Osteoblast (primary cell): ENCODE data around the gene IL1RAPL1. TPM values are rescaled to one million over a fixed set of nuclear protein-coding genes. Genes with fewer than 3 reads are reported as not detected.

Source experiments
- DNase-seq: peaks from one replicate; pipeline ENCODE4 v3.0.0; 2011; ENCODE audit warnings: low spot score, mixed read lengths; ENCODE audit not compliant: insufficient read length; ENCODE audit errors: missing footprints
- H2AFZ ChIP-seq: 2 replicates; pipeline ENCODE4 v1.6.0; 2011; ENCODE audit warnings: mild to moderate bottlenecking, low read length
- H3K27ac ChIP-seq: 2 replicates; pipeline ENCODE4 v1.5.1; 2011; ENCODE audit warnings: mild to moderate bottlenecking, low read depth, low read length, moderate library complexity
- H3K27me3 ChIP-seq: 2 replicates; pipeline ENCODE4 v1.6.0; 2012; ENCODE audit warnings: mild to moderate bottlenecking, control low read depth, inconsistent platforms, low read length, moderate library complexity; ENCODE audit not compliant: insufficient read depth
- H3K36me3 ChIP-seq: 2 replicates; pipeline ENCODE4 v1.5.1; 2011; ENCODE audit warnings: mild to moderate bottlenecking, low read length, control low read depth, moderate library complexity; ENCODE audit not compliant: insufficient read depth
- H3K4me1 ChIP-seq: 2 replicates; pipeline ENCODE4 v1.5.1; 2011; ENCODE audit warnings: mild to moderate bottlenecking, low read length, control low read depth, moderate library complexity; ENCODE audit not compliant: insufficient read depth
- H3K4me2 ChIP-seq: 2 replicates; pipeline ENCODE4 v1.6.0; 2011; ENCODE audit warnings: mild to moderate bottlenecking, low read length; ENCODE audit not compliant: insufficient read depth
- H3K4me3 ChIP-seq: fragments of 200-600 bp; sonication (generic); 3 replicates; pipeline ENCODE4 v1.5.1; 2012; ENCODE audit warnings: mild to moderate bottlenecking, low read length, inconsistent platforms; ENCODE audit not compliant: insufficient read depth
- H3K79me2 ChIP-seq: 2 replicates; pipeline ENCODE4 v1.6.0; 2012; ENCODE audit warnings: mild to moderate bottlenecking, low read length, control low read depth, inconsistent platforms; ENCODE audit not compliant: insufficient read depth
- H3K9me3 ChIP-seq: 2 replicates; pipeline ENCODE4 v1.5.1; 2011; ENCODE audit warnings: low read depth, low read length, control low read depth
- H4K20me1 ChIP-seq: 2 replicates; pipeline ENCODE4 v1.6.0; 2012; ENCODE audit warnings: mild to moderate bottlenecking, low read length, control low read depth; ENCODE audit not compliant: insufficient read depth
- CTCF ChIP-seq: IDR thresholded peaks from 2 replicates; pipeline ENCODE4 v1.5.1; 2011; ENCODE audit warnings: mild to moderate bottlenecking, low read depth, low read length, moderate library complexity; ENCODE audit errors: extremely low read depth
- total RNA-seq: library from RNA; depleted of rRNA; stranded (reverse); fragments of >200 nt; gene quantifications from 2 replicates; pipeline ENCODE4 v1.2.3, GENCODE V29; 2012

Gene IL1RAPL1
- total RNA-seq, 1 donor = under 0.01 TPM

- H3K4me2 ChIP-seq = no peak overlapping the region
- H3K4me3 ChIP-seq = no peak overlapping the region
- no peaks in the 10 kb centered on the region for H3K36me3 ChIP-seq
- no peak overlapping the region for H2AFZ ChIP-seq
- H3K27ac ChIP-seq = no peak overlapping the region
- H3K4me1 ChIP-seq = no peaks in the 10 kb centered on the region
- H3K79me2 ChIP-seq = no peaks in the 10 kb centered on the region
- H3K27me3 ChIP-seq = no peaks in the 10 kb centered on the region
- TF ChIP-seq CTCF = no peak
- no peaks in the 10 kb centered on the region for H4K20me1 ChIP-seq
- DNase-seq = no peak
- no peaks in the 10 kb centered on the region for H3K9me3 ChIP-seq
Measured at GRCh38 chrX:28718450-28718849, 131.2 kb downstream of the IL1RAPL1 start.

- H3K27ac ChIP-seq = no peak overlapping the region
- H3K27me3 ChIP-seq = no peaks in the 10 kb centered on the region
- no peak overlapping the region for H3K4me2 ChIP-seq
- no peak for DNase-seq
- H3K4me1 ChIP-seq = no peaks in the 10 kb centered on the region
- H4K20me1 ChIP-seq = no peaks in the 10 kb centered on the region
- no peaks in the 10 kb centered on the region for H3K79me2 ChIP-seq
- H3K9me3 ChIP-seq = no peaks in the 10 kb centered on the region
- H2AFZ ChIP-seq = no peak overlapping the region
- no peak for TF ChIP-seq CTCF
- H3K4me3 ChIP-seq = no peak overlapping the region
- H3K36me3 ChIP-seq = no peaks in the 10 kb centered on the region
Measured at GRCh38 chrX:28719620-28720019, 132.4 kb downstream of the IL1RAPL1 start.

- no peak for TF ChIP-seq CTCF
- Histone ChIP-seq H3K4me1 (no peaks in the 10 kb centered on the region), H3K4me2 (no peak overlapping the region)
Measured at GRCh38 chrX:28752330-28752729, 165.1 kb downstream of the IL1RAPL1 start.

GRCh38 chrX:28756175-28756574 is 168.9 kb downstream of the IL1RAPL1 start:
- Histone ChIP-seq H3K27ac (no peak overlapping the region), H3K4me1 (no peaks in the 10 kb centered on the region), H3K4me2 (no peak overlapping the region), H3K79me2 (no peaks in the 10 kb centered on the region), H3K9me3 (peaks cover 3% of the 10 kb centered on the region), H2AFZ (no peak overlapping the region), H4K20me1 (no peaks in the 10 kb centered on the region), H3K4me3 (no peak overlapping the region), H3K27me3 (no peaks in the 10 kb centered on the region), H3K36me3 (no peaks in the 10 kb centered on the region)
- TF ChIP-seq CTCF = no peak
- DNase-seq = no peak

More at GRCh38 chrX:28752330-28752729, 165.1 kb downstream of the IL1RAPL1 start:
- H3K4me3 ChIP-seq = no peak overlapping the region
- H3K79me2 ChIP-seq = no peaks in the 10 kb centered on the region
- no peaks in the 10 kb centered on the region for H4K20me1 ChIP-seq
- H3K27me3 ChIP-seq = no peaks in the 10 kb centered on the region
- H3K36me3 ChIP-seq = no peaks in the 10 kb centered on the region
- H2AFZ ChIP-seq = no peak overlapping the region
- DNase-seq = no peak
- no peak overlapping the region for H3K27ac ChIP-seq
- peaks cover 2% of the 10 kb centered on the region for H3K9me3 ChIP-seq
